ENCODE data around the gene ATF3. TPM values are rescaled to one million over a fixed set of nuclear protein-coding genes. Genes with fewer than 3 reads are reported as not detected.
"Not testable (repeated sequence)": the region's sequence is repeated elsewhere in the genome, so short reads cannot be mapped to it uniquely, and the experiment has no call there.

The ATF3 gene
- total RNA-seq, 1 experiment from 2014 or later, result 4.9 TPM

DNA sequence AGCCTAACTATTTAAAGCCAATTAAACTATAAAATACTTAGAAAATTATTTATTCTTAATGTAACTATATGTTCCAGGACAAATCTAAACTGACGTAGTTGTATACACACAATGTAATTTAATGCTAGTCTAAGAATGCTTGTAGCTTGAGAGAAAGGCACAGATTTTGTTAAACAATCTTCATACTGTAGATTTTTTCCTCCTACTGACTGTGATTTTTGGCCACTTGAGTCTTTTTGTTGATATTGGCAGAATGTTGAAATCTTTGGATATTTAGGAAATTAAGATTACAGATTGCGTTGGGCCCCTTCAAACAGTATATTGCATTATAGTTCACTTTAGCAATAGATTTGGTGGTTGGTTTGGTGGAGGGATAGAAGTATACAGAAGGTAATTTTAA lies 40.5 kb downstream of the ATF3 start:
- no peak for DNase-seq (ENCODE audit: low read depth)

DNA sequence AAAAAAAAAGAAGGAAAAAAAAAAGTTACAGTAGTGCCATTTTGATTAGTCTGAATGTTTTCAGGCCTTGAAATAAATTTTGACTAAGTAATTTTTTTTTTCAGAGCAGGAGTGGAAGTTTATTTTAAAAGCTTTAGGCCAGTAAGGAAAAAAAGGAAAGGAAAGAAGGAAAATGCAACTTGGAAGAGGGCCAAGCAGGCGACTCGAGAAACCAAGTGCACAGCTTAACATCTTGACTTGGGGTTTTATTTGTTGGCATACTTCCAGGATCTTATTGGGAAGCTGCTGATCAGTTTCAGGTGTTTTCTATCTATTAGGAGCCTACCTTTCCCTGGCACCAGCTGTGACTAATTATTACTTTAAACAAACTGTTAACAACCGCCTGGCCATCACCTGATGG lies 41.7 kb downstream of the ATF3 start:
- no peak for DNase-seq (ENCODE audit: low read depth)

DNA sequence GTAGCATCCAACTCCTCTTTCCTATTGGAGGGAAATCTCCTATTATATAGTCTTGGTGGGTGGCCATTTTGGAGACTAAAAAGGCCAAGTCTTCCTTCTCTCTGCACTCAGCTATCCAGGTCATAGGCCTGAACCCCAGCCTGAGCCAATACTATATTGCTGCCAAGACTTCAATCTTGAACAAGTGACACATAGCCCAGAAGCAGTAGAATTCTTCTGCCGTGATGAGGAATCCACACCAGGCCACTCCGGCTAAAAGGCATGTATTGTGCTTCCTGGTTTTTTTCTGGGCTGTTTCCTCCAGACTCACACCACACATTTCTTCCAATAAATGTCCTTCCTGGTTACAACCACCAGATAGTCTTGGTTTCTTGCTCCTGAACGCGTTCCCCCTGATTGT lies 43.0 kb downstream of the ATF3 start:
- peak; percentile 20 for DNase-seq (ENCODE audit: low read depth)

DNA sequence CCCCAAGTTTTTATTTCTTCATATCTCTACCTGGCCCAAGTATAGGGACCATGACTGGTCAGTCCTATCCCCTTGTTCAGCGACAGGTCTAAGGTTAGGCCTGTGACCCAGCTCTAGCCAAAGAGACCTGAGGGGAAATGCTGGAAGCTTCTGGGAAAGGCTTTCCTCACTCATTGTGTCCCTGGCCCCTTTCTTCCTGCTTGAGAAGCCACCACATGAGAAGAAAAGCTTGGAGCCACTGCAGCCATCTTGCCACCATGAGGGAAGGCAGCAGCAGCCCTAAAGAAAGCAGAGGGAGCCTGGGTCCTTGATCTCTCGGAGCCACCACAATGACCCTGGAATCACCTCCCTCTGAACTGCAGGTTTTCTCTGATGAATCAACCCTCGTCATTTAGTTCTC lies 43.4 kb downstream of the ATF3 start:
- DNase-seq (ENCODE audit: low read depth), result no peak

DNA sequence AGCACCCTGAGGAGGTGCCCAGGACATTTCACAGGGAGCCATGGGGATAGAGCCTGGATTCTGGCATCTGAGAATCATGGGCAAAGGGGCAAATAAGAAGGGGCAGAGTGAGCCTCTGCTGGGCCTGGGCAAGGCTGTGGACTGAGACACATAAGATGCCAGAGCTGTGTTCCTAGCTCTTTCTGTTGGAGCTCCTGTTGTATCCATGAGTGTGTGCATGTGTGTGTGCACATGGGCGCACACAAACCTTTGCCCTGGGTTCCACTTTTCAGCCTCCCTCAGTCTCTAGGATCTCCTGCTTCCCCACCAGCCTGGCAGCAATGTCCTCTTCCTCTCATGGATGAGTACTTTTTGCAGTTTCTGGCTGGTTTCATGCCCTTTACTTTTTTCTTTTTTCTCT lies 44.0 kb downstream of the ATF3 start:
- DNase-seq (ENCODE audit: low read depth), result no peak

DNA sequence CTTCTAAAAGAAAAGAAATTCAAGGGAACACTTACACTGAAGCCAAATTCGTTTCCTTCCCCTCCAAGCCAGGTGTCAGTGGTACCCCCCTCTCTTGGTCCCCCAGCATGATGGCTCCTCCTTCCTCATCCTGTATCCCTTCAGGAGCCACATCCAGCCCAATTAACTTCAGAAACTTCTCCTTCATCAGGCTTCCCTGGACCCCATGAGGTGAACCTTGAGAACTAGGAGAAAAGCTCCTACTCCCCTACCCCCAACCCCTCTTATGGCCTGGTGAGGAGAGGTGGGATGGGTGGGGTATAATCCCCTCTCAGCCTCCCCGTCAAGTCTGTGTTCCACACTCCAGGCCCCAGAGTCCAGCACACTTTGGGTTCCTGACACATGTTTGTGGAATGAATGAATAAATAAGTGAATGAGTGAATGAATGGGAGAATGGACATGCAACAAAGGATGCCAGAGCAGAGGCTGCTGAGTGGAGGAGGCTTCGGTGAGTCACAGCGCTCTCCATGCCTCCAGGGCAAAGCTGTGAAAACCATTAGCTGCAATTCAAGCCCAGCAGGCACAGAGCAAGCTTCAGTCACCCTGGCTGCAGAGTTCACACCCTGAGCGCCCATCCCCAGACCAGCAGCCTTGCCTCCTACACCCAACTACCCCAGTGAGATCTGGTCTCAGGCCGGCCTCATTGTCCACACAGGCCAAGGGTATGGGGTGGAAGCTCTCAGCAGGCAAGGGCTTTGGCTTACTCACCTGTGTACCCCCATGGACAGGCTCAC lies 47.3 kb downstream of the ATF3 start:
- peak; percentile 72 for DNase-seq (ENCODE audit: low read depth)

DNA sequence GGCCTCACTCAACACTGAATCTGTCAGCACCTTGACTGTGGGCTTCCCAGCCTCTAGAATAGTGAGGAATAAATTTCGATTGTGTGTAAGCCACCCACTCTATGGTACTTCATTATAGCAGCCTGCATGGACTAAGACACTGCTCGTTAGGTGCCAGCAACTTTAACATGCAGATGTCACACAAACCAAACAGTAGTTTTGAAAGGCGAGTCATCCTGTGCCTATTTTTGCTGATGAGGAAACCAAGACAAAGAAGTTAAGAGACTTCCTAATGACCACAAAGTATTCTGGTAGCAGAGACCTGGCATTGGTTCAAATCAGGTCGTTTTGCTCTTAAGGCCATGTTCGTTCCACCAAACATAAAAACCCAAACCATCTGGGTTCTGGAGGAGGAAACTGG lies 48.2 kb downstream of the ATF3 start:
- peak; percentile 19 for DNase-seq (ENCODE audit: low read depth)

DNA sequence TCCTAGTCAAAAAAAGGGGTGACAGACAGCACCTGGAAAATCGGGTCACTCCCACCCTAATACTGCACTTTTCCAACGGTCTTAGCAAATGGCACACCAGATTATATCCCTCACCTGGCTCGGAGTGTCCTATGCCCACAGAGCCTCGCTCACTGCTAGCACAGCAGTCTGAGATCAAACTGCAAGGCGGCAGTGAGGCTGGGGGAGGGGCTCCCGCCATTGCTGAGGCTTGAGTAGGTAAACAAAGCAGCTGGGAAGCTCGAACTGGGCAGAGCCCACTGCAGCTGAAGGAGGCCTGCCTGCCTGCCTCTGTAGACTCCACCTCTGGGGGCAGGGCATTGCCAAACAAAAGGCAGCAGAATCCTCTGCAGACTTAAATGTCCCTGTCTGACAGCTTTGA lies 49.7 kb downstream of the ATF3 start:
- DNase-seq (ENCODE audit: low read depth), result not testable (repeated sequence)

DNA sequence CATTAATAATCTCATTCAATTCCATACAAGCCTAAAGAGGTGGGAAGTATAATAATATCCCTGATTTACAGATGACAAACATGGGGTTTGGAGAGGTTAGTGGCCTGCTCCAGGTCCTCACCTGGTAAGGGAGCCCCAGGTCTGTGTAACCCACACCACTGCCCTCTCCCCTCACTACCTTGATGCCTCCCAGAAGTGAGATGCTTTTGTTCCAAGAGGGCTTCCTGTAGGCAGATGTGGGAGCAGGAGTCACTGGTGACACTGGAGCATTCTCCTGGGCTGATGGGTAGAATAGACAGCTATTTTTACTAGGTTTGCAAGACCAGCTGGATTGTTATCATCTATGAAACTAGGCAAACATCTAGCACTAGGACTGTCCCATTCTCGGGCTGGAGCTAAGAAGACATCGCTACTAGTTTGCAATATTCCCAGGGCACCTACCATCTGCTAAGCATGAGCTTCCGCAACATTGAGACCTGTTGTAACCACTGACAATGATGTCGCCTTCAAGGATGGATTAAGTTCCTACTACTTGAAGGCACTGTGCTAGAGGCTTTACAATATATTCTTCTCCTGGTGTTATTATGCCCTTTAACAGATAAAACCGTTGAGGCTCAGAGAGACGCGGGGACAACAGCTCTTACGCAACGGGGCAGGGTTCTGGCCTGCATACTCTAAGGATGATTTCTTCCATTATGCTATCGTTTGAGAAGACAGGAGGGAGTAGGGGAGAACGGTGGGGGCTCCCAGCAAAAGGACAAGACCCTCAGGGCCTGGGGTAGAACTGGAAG lies 56.0 kb downstream of the ATF3 start:
- no peak for DNase-seq (ENCODE audit: low read depth)

DNA sequence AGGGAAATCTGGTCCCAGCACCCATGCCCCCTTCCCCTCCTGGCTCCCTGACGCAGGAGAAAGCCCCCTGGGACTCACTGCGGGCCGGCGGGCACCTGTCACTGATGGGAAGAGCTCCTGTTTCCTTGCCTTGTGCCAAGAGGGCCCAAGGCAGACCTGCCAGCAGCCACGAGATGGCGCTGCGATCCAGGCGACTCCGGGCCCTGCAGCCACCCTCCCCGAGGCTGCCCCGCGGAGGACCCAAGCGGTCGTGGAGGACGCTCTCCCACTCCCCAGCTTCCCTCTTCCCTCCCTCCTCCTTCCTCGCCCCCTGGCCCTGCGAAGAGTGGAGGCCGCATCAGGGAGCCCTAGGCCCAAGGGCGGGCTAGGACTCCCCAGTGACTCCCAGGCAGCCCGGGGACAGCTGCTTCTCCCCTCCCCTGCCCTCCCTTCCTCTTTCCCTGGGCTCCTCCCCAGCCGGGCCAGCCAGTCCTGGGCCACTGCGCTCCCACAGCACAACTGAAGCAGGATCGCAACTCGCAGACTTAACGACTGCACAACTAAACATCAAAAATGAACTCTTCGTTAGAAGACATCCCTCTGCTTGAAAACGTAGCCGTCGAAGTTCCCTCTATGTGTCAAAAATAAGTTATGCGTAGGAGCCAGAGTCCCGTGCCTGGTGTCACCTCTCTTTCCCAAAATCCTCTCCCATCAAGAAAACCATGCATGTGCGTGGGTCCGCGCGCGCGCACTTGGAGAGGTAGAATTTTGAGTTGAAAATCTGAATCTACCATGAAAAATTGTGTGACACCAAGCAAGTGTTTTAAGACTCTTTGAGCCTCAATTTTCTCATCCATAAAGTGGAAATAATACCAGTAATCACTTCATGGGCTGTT lies 56.9 kb downstream of the ATF3 start:
- peak; percentile 76 for DNase-seq (ENCODE audit: low read depth)

DNA sequence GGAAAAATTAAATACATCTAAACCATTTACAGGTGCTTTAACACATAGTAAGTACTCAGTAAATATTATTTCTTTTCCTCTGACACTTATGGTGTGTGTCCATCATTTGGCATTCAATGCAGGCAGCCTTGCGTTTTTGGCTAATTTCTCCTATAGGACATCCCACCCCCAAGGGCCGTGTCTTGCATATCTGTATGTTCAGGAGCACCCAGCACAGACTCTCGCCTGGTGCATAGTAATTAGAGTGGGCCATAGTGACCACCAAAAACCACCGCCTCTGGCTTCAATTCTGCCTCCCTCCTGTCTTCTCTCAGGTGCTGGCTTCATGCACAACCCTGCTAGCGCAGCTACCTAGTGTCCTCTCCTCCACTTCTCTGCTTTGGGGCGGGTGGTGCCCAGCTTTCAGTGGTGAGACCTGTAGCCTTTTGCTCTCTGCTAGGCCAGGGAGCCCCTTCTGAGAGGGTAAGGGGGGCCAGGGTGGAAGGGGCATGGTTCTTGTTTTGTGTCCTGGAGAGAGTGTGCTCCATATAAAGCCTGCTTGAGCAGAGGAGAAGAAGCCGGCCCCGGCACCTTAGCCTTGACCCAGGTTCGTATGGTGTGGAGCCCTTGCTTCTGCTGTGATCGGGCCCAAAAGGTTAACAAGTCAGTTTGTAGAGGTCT lies 57.7 kb downstream of the ATF3 start:
- DNase-seq (ENCODE audit: low read depth), result no peak

DNA sequence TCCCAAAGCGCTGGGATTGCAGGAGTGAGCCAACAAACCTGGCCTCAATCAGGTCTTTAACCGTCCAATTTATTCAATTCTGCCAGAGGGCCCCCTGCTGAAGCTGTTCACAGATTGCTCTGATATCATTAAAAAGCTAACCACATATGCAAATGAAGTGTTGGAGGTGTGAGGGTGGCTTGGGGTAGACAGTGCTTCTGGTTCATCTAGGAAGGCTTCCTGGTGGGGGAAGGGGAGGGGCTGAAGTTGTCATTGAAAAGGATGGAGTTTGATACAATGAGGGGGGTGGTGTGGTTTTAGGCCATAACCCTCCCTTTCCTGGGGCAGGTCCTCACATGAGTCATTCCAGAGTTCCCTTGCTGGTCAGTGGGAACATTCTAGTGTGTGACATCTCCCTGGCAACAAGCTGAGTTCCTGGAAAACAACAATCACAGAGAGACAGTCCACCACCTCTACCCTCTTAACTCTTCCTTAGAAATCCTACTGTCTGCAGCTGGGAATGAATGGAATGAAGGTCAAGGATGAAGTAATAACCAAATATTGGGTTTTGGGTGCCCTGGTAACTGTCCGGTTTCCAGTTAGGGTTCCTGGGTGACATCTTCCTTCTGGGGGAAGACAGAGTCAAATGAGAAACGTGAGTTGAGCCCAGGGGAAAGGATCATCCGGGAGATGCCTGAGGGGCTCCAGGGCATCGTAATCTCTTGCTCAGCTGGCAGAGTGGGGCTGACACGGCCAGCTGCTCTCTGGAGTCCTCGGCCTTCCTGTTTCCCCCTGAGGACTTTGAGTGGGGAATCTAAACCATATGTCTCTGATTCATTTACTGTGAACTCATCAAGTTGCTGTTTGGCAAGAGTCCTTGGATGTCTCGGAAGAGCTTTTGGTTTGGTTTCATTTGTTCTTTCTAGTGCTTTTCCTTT lies 58.9 kb downstream of the ATF3 start:
- peak; percentile 91 for DNase-seq (ENCODE audit: low read depth)

DNA sequence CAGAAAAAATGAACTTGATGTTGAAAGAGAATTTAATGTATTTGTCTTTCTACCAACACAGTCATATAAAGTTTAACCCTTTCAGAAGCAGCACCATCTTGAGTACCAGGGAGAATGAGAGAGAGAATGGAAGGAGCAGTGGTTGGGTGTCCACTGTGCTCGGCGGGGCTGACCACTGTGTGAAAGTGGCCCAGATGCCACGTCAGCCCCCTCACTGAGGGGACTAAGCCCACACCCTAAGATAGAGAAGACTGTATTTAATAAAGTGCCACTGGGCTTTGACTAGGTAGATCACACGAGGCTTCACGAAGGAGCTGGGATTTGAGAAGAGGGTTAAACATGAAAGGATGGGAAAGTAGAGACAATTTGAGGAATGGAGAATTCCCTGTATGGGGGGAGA lies 59.9 kb downstream of the ATF3 start:
- no peak for DNase-seq (ENCODE audit: low read depth)

DNA sequence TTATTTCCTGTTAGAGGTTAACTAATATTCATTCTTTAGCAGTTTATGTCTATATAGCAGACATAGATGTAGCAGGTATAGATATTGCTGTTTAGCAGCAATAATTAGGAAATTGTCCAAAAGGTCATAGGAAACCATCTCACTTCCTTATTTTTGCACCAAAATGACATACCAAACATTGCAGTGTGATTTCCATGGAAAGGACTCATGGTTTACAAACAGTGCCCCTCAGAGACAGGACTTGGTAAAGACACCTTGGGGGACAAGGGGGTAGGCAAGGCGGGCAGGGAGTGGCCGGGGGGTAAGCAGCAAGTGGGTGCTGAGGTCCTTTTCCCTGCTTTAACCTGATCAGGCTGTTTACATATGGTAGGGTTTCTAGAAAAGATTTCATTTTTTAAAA lies 60.5 kb downstream of the ATF3 start:
- no peak for DNase-seq (ENCODE audit: low read depth)

DNA sequence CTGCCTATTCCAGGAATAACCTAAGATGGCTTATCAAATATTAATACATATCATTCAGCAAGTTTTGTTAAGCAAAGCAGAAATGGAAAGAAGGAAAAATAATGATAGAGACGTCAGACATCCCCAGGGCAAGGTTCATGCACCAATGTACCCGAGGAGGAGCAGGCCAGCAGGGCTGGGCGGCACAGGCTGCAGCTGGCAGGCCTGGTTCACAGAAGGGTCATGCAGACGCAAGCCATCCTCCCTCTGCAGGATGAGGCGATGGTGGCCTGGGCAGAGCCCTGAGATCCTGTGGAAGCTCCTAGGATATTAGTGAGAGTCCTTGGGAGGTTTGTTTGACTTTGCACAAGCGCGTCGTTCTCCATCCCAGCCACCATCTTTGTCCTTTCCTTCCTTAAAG lies 61.0 kb downstream of the ATF3 start:
- no peak for DNase-seq (ENCODE audit: low read depth)

DNA sequence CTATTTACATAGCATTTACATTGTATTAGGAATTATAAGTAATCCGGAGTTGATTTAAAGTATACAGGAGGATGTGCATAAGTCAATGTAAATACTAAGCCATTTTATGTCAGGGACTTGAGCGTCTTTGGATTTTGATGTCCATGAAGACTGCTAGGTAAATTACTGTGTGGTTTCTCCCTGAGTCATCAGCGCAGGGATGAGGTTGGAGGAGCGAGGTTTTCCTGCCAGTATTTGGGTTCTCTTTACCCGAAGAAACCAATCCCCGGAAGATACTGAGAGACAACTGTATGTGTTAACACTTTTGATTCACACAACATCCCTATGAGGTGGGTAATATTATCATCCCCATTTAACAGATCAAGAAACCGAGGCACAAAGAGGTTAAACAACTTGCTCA lies 61.7 kb downstream of the ATF3 start:
- DNase-seq (ENCODE audit: low read depth), result peak; percentile 59

Data from HT1080 (cell line).